Stimulated activated CD4-positive, alpha-beta T cell treated with anti-CD3 and anti-CD28 coated beads, Interleukin-4, amount 100 ng/mL, for 4 hours (primary cell): ENCODE results near the gene OTOGL.
"Not testable (repeated sequence)": the region's sequence is repeated elsewhere in the genome, so short reads cannot be mapped to it uniquely, and the experiment has no call there.

Experiments
- DNase-seq, 2 experiments: peaks; one replicate each; pipeline ENCODE4 v3.0.0-alpha.2; 2020

Gene OTOGL

GRCh38 chr12:80234667-80235066, 135.3 kb downstream of the OTOGL start:
- no peak for DNase-seq

DNA sequence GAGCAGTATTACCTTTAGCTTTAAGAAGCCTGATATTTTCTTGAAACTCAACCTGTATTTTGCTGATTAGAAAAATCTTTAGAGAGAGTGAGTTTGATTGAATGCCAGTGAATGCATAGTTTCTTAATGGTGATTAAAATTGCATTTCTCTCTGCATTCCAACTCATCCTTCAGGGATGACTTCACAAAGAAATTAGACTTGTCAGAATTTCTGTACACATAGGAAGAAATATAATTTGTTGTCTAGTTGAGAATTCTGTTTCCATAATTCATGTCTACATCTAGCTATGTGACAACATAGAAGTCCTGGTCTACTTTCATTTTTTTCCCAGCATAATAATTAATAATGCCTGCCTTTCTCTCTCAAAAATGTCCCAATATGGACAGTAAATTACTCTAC, 136.6 kb downstream of the OTOGL start:
- no peak for DNase-seq

DNA sequence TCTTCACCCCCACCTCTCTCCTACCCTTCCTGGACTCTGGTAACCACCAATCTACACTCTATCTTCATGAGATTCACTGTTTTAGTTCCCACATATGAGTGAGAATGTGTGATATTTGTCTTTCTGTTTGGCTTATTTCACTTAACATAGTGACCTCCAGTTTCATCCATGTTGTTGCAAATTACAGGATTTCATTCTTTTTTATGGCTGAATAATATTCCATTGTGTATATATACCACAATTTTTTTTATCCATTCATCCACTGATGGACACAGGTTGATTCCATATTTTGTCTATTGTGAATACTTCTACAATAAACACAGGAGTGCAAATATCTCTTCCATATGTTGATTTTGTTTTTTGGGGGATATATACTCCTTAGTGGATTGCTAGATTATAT, 140.5 kb downstream of the OTOGL start:
- DNase-seq = no peak

DNA sequence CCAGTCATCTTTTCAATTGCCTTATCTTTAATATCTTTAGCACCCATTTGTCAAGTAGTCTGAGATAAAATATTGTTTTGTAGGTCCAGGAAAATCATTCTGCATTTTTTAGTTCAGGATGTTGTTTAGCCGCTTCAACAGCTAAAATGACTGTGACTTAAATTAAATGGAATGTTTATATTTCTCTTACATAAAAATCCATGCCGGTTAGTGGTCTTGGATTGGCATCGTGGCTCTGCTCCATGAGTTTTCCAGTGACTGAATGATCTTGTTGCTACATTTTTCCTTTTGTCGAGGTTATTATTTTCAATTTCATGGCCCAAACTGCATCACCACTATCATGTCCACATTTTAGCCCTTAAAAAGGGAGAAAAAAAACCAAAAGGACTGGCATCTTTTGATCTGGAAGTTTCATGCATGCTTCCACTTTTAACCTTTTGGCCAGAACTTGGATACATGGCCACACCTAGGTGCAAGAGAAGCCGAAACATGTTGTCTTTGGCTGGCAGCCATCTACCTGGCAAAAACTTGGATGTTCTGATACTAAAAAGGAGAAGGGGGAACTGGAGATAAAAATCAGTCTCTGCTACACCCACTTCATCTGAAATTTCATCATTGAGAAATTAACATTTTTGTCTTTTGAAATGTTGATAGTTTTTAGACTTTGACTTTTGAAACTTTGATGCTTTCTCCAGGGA, 142.4 kb downstream of the OTOGL start:
- no peak for DNase-seq

- no peak for DNase-seq
Measured at GRCh38 chr12:80242321-80242720, 143.0 kb downstream of the OTOGL start.

- DNase-seq = not testable (repeated sequence)
Measured at GRCh38 chr12:80249581-80249980, 150.2 kb downstream of the OTOGL start.

- no peak for DNase-seq
Measured at GRCh38 chr12:80257920-80258319, 158.6 kb downstream of the OTOGL start.

GRCh38 chr12:80260269-80260668, 160.9 kb downstream of the OTOGL start:
- DNase-seq = no peak

GRCh38 chr12:80261403-80261802, 162.1 kb downstream of the OTOGL start:
- no peak for DNase-seq

DNA sequence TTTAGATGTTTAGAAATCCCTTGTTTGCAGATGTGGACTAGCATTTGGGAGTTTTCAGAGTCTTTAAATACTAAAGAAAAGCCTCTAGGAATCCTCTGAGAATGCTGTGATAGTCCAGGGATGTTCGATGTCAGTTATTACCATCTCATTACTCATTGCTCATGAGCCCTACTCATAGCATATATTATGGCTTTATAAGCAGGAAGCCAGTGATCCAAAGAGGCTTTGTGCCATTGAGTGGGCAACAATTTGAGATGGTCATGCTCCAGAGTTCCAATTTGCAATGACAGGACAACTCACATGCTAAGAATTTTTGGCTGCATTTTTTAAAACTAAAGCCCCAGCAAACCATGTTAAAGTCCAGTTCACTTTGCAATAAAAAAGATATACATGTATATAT, 163.0 kb downstream of the OTOGL start:
- no peak for DNase-seq

GRCh38 chr12:80262771-80263170, 163.4 kb downstream of the OTOGL start:
- no peak for DNase-seq

- DNase-seq = no peak
Measured at GRCh38 chr12:80264386-80264785, 165.0 kb downstream of the OTOGL start.

DNA sequence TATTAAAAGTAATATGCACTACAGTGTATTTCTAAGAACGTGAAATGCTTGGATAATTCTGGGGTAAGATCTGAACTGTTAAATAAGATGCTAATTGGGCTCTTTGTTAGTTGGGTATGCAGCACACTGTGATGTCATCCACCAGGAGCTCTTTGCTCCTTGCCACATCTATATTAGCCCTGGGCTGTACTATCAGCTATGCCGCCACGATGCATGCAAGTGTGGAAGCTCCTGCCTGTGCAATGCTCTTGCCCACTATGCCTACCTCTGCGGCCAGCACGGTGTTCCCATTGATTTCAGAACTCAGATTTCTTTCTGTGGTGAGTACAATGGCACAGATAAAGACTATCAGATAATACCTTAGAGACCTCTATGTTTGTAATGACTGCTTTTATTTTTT, 165.6 kb downstream of the OTOGL start:
- DNase-seq = no peak

- DNase-seq = no peak
Measured at GRCh38 chr12:80268924-80269749, 169.8 kb downstream of the OTOGL start.

DNA sequence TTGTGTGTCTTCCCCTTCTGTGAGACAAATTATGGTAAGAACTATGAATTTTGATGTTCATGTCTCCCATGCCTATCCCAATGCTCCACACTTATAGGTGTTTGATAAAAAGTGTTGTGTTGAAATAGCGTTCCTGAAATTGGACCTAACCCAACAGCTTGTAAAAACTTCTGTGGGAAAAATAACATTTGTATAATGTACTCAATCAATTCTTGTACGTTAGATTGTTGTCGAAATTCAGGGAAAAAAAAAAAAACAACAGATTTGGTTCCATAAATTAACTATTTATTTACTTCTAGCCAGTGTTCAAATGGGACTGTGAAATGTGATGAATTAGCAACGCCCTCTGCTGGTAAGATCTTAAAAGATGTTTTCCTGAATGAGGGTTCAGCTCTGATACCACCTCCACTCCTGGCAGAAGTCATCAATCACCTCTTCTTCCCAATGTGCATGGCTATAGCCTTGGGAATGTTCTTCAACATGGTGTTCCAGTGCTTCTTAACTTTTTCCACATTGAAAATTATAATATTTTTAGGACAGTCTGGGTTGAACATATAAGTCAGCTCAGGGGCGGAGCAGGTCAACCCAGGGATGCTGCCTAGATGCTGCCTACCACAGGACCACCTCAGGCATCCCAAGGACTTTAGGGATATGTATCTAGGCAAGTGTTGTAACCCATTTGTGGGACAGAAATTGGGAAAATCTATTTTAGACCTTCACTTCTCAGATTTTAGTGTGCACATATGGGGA, 170.6 kb downstream of the OTOGL start:
- DNase-seq = no peak

- DNase-seq = no peak
Measured at GRCh38 chr12:80271780-80272179, 172.4 kb downstream of the OTOGL start.

- no peak for DNase-seq
Measured at GRCh38 chr12:80272387-80272915, 173.1 kb downstream of the OTOGL start.

GRCh38 chr12:80273144-80273543, 173.8 kb downstream of the OTOGL start:
- DNase-seq = no peak

DNA sequence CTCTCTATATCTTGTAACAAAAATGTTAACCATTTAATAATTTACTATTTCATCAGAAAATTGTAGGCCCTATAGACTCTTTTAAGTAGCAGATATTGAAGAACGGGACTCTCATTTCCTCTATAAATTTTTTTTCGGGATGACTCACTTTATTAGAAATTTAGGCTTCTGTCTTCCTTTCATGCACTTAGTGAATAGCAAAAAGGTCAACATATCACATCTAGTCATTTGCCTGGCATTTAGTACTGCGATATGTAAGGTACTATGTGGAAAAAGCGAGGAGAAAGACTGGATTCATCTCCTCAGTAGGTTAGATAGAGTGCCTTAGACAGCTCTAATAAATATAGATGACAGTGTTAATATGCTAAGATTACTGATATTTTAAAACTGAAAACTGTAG, 178.4 kb downstream of the OTOGL start:
- no peak for DNase-seq

DNA sequence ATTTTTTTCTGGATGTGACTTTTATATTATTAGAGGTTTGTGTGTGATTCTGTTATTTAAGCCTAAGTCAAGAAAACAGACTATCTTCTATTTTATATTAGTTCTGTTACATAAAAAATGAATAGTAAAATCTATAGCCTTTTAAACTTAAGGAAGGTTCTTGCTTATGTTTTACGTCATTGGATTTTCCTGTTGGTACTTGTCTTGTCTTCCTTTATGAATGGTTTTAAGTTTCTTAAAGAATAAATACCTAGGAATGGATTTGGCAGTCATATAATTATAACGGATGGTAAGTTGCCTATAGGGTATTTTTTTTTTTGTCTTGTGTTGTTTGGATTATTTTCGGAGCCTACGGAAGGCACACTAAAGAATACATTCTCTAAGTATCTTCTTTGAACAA, 182.9 kb downstream of the OTOGL start:
- no peak for DNase-seq

DNA sequence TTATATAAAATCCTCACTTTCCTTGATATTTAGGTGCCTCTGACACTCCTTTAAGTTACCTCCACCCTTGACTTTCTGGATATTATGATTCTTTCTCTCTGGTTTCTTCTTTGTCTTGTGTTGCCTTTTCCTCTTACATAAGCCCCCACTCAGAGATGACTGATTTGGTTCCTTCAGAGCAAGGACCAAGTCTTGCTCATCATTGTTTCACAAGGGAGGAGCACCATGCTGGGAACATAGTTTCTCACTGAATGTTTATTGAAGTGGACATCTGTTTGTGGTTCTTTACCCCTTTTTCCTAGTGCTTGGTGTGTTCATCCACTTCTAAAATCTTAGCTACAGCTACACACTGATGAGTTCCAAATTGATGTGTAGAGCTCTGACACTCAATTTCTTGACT, 183.4 kb downstream of the OTOGL start:
- no peak for DNase-seq

GRCh38 chr12:80291108-80291754, 191.9 kb downstream of the OTOGL start:
- DNase-seq = no peak

GRCh38 chr12:80293347-80293746, 194.0 kb downstream of the OTOGL start:
- no peak for DNase-seq
